HG02588 (cell line): ENCODE measurements around the gene ADIPOR2.
"Not testable (repeated sequence)": the region's sequence is repeated elsewhere in the genome, so short reads cannot be mapped to it uniquely, and the experiment has no call there.

Source experiments
- ATAC-seq: cut with Tn5 transposase; IDR thresholded peaks from one replicate; pipeline ENCODE4 v1.9.1; 2021; ENCODE audit warnings: mild to moderate bottlenecking, moderate library complexity; ENCODE audit not compliant: unreplicated experiment

Gene ADIPOR2

DNA sequence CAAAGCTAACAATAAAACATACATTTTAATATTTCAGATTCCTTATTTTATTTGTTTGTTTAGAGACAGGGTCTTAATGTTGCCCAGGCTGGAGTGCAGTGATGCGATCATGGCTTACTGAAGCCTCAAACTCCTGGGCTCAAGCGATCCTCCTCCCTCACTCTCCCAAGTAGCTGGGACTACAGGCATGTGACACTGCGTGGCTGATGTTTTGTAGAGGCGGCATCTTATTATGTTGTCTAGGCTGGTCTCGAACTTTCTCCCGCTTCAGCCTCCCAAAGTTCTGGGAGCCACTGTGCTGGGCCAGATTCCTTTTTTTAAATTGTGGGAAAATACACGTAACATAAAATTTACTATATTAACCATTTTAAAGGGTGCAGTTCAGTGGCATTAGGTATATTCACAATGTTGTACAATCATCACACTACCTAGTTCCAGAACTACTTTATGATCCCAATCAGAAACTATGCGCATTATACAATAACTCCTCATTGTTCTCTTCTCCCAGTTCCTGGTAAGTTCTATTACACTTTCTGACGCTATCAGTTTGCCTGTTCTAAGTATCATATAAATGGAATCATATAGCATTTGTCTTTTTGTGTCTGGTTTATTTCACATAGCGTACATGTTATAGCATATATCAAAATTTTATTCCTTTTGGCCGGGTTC is 40.3 kb downstream of the ADIPOR2 start:
- no peak for ATAC-seq

DNA sequence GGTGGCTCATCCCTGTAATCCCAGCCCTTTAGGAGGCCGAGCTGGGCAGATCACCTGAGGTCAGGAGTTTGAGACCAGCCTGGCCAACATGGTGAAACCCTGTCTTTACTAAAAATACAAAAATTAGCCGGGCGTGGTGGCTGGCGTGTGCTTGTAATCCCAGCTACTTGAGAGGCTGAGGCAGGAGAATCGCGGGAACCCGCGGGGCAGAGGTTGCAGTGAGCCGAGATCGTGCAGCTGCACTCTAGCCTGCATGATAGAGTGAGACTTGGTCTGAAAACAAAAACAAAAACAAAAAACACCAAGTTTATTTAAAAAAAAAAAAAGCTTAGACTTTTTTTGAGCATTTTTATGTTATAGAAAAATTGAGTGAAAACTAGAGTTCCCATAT is 40.8 kb downstream of the ADIPOR2 start:
- ATAC-seq = not testable (repeated sequence)

DNA sequence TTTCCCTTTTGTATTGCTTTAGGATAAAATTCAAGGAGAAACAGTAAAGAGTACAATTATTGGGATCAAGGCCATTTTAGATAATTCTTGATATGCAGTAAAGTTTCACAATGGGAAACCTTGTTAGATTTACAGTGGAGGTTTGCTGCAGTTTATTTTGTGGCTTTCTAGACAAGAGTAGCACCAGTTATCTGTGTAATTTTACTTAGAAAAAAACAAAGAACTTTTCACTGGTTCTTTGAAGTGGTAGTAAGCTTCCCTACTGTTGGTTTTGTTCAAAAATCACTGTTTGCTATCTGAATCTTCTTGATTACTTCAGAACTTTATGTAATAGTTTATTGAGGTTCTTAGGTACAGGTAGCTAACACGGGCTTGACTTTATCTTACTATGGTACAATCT is 42.0 kb downstream of the ADIPOR2 start:
- ATAC-seq = no peak

DNA sequence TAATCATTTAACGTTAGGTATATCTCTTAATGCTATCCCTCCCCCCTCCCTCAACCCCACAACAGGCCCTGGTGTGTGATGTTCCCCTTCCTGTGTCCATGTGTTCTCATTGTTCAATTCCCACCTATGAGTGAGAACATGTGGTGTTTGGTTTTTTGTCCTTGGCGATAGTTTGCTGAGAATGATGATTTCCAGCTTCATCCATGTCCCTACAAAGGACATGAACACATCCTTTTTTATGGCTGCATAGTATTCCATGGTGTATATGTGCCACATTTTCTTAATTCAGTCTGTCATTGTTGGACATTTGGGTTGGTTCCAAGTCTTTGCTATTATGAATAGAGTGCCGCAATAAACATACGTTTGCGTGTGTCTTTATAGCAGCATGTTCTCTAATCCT is 42.8 kb downstream of the ADIPOR2 start:
- not testable (repeated sequence) for ATAC-seq

DNA sequence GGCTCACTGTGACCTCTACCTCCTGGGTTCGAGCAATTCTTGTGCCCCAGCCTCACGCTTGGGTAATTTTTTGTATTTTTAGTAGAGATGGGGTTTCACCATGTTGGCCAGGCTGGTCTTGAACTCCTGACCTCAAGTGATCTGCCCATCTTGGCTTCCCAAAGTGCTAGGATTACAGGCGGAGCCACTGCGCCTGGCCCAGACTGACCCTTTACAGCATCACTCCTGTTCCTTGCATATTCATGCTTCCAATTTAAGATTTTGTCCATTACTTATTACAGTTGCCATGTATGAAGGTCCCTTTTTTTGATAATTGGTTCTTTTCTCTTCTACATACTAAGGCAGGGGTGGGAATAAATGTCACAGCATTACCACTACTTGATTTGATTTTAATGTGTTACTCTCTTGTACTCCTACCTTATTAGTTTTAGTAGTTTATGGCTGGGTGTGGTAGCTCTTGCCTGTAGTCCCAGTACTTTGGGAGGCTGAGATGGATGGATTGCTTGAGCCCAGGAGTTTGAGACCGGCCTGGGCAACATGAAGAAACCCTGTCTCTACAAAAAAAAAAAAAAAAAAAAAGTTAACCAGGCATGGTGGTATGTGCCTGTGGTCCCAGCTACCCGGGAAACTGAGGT is 46.9 kb downstream of the ADIPOR2 start:
- no peak for ATAC-seq

DNA sequence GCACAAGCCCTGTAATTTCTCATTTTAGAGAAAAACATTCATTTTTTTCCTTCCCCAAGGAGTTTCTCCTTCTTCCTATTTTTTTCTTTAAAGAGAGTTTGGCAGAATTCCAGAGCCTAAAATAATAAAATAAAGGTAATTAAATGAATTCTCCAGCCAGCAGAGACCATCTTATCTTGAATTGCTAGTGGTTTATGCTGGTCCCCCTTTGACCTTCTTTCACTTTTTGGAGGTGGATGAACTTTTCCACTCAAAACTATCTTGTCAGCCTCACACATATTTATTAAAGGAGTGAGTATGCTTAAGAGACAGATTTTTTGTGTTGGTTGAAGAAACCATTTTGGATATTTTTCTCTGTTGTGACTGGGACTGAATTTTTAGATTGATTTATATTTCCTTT is 47.6 kb downstream of the ADIPOR2 start:
- no peak for ATAC-seq

DNA sequence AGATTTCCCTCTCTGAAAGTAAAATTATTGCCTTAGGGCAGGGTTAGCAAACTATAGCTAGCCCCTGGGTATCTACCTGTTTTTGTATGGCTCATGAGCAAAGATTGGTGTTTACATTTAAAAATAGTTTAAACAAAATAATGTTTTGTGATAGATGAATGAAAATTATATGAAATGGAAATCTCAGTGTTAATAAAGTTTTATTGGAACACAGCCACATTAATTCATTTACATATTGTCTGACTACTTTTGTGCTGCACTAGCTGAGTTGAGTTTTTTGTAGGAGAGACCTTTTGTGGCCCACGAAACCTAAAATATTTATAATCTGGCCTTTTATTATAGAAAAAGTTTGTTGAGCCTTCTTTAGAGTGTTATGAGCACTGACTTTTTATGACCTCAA is 48.5 kb downstream of the ADIPOR2 start:
- ATAC-seq = no peak

DNA sequence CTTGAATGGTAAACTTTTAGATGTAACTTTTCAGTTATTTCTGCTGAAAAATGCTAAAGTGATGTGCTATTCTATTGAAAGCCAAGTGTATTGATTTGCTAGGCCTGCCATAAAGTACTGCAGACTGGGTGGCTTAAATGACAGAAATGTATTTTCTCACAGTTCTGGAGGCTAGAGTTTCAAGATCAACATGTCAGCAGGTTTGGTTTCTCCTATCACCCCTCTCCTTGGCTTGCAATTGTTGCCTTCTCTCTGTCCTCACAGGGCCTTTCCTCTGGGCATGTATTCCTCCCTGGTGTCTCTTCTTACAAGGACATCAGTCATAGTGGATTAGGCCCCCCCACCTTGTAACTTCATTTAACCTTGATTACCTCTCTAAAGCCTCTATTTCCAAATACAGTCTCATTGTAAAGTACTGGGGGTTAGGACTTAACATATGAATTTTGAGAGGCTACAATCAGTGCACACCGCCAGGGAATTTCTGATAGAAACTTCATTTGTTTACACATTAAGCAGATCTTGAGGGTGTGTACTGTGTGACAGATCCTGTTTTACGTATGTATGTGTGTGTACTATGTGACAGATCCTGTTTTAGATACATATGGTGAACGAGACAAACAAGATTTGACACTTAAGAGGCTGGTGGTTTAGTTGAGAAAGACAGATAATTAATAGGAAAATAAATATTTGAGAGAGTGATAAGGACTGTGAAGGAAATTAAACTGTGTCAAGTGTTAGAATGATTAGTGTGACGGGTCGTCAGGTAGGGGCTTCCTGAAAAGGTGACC is 49.5 kb downstream of the ADIPOR2 start:
- ATAC-seq = no peak

DNA sequence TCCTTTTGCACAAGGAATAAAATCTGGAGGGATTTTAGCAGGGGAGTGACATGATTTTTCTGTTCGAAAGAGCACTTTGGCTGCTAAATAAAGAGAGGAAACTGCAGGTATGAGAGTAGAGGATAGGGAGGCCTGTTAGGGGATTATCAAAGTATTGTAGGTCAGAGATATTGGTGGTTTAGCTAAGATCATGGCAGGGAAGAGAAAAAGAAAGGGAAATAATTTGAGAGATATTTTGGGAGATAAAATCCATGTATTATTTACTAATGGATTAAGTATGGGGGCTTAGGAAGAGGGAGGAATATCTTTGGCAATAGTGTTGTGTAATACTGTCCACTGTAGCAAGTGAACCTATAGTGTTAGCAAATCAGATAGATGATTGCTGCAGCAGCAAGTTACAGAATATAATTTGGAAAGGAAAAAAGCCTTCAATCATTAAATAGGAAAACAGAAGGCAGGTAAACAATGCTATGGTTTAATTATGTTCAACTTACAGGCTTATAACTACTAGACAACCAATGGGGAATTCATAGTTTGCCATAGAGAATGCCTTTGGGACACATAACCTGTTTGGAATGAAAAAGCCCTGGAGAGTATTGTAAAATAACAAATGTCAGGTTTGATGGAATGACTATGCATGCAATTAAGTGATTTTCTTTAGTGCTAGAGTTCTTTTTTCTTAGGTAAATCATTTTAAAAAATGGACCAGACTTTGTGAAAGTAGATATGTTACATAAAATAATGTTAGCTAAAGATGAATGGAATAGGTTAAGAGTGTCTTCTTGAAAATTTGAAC is 50.5 kb downstream of the ADIPOR2 start:
- no peak for ATAC-seq

DNA sequence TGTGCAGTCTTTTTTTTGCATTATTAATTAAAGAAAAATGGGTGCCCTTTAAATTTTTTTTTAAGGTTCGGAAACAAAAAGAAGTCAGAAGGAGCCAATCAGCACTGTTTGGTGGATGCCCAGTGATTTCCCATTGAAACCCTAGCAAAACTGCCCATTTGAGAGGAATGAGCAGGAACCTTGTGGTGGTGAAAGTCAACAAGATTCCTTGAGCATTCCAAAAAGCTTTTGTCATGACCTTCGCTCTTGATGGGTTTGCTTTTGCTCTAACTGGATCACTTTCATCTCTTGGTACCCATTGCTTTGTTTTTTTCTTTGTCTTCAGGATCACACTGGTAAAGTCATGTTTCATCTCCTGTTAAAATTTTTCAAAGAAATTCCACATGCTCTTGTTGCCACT is 54.1 kb downstream of the ADIPOR2 start:
- no peak for ATAC-seq

DNA sequence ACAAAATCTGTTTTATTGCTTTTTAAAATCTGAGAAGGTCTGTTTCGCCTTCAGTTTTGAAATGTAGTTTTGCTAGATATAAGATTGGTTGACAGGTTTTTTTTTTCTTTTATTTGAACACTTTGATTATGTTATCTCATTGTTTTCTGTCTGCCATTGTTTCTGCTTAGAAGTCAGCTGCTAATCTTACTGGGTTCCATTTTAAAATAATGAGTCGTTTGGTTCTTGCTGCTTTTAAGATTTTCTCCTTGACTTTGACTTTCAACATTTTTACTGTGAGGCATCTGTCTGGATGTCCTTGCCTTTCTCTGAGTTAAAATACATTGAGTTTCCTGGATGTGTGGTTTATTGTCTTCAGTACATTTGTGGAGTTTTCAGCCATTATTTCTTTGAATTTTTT is 56.7 kb downstream of the ADIPOR2 start:
- no peak for ATAC-seq

DNA sequence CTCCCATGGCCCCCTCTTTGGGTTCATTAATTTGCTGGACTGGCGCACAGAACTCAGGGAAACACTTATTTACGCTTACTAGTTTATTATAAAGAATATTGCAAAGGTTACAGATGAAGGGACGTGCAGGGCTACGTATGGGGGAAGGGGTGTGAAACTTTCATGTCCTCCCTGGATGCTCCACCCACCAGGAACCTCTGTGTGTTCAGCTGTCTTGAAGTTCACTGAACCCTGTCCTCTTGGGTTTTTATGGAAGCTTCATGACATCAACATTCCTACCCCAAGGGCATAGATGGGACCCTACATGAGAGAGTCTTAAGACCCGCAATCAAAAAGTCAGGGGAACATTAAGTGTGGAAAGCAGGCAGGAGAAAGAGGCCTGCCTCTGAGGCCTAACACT is 58.1 kb downstream of the ADIPOR2 start:
- no peak for ATAC-seq

DNA sequence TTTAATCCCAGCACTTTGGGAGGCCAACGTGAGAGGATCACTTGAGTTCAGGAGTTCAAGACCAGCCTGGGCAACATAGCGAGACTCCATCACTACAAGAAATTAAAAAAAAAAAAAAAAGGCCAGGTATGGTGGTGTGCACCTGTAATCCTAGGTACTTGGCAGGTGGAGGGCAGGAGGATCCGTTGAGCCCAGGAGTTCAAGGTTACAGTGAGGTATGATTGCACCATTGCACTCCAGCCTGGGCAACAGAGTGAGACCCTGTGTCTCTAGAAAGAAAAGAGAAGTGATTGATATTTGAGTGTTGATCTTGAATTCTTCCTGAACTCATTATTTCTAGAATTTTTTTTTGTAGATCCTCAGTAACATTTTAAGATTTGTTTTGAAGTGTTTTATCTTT is 59.4 kb downstream of the ADIPOR2 start:
- no peak for ATAC-seq

DNA sequence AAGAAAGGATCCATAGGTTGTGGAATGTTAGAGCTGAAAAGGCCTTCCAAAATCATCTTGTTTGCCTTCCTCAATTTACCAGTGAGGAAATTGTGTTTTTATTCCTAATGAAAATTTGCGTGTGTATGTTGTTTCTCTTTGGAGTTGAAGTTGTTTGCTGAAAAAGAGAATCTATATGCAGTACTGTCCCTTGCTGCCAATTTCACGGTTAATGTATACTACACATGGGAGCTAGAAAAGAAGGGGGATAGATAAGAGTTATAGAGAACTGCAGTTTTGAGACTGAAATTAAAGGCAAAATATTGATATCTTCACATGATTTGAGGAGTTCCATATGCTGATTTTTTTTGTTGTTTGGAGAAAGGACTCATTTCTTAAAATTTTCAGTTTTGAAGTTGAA is 67.5 kb downstream of the ADIPOR2 start:
- ATAC-seq = no peak

DNA sequence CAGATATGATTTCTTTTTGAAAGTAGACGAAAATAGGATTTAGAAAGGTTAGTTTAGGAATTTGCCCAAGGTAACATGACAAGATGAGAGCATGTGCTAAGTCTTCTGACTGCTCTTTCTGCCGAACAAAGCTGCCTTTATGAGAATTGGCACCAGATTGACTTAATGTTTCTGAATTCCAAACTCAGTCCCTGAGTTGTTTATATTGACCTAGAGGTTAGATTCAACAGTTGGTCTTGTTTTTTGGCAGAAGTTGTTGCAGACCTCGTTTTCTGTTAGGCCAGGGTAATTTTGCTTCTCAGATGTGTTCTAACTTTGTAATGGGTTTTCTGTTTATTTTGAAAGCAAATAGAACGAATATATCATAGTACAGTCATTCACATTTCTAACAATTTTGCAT is 68.0 kb downstream of the ADIPOR2 start:
- ATAC-seq = no peak

DNA sequence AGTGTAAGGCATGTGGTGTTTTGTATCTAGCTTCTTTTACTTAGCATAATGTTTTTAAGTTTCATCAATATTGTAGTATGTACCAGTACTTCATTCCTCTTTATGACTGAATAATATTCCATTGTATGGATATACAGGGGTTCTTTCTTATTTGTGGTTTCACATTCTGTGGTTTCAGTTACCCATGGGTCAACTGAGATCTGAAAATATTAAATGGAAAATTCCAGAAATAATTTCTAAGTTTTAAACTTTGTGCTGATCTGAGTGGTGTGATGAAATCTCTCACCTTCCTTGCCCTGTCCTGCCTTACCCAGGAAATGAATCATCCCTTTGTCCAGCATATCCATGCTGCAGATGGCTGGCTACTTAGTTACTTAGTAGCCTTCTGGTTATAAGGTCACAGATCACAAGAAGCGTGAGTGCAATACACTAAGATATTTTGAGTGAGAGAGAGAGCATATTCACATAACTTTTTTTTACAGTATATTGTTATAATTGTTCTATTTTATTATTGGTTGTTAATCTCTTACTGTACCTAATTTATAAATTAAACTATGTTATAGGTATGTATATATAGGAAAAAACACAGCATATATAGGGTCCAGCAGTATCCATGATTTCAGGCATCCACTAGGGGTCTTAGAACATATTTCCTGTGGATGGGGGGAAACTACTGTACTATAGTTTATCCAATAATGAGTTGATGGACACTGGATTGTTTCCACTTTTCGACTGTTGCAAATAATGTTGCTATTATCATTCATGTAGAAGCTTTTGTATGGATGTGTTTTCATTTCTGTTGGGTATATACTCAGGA is 69.9 kb downstream of the ADIPOR2 start:
- ATAC-seq = no peak

DNA sequence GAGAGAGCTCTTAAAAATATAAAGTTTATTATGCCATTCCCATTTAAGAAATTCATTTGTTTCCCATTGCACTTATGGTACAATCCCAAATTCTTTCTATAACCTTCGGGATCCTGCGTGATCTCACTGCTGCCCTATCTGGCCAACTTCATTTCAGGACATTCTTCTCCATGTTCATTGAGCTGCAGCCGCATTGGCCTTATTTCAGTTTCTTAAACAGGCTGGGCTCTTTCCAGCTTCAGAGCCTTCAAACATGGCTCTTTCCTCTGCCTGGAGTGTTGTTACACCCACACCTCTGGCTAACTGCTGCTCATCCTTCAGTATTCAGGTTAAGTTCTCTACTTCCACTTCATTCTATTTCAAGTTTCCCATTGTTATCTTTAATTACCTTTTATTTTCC is 71.0 kb downstream of the ADIPOR2 start:
- ATAC-seq = no peak

DNA sequence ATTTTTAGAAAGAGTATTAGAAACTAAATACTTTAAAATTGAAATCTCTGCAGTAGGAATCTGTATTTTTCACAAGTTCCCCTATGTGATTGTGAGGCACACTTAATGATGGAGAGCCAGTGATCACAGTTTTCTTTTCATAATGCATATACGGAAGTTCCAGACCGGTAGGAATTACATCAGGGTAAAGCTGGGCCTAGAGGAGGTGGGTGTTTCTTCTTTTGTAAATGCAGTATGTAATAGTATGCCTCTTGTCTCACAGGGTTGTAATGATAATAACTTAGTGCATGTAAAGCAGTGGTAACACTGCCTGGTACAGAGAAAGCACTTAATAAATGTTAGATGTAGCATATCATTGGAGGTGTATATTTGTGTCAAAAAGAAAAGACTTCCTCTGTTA is 72.3 kb downstream of the ADIPOR2 start:
- ATAC-seq = no peak

DNA sequence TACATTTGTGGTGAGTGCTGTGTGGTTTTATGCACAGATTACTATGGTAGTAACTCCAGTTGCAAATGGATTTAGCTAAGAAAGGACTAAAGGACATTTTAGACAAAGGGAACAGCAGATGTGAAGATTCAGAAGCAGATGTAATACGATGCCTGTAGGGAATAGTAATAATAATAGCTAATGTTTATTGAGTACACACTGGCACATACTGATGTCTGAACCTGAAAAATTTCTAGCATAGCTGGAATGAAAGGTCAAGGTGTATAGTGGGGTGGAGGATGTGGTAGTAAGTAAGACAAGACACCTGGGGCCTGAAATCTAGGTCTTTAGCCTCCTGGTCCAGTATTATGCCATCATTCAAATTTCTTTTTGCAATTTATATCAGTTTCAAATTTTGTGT is 75.2 kb downstream of the ADIPOR2 start:
- no peak for ATAC-seq

DNA sequence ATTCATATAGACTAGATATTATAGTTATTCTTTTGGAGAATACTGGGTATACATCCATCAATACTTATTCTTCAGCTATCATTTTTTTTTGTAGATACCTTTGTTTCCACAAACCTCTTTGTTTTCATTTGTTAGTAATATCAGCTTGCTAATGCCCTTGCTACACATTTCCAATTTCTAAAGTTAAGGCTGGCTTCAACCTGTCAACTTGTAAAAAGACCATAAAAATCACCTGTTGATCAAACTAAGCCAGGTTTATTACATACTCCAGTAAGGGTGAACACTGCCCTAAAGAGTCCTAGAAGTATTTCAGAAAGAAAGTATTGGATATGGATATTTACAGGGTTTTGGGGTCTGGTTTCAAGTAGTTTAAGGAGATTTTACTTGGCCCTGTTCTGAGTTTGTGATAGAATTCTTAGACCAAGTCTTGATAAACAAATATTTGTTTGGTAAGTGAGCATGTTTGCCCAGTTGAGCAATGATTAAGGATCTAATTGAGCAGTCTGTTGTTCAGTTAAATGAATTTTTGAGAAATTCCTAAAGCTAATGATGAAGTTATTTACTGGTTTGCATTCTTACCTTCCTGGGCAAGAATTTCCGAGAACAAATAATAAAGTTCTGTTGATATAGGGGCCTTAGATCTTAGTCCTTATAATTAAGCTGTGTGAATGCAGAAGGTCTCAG is 76.7 kb downstream of the ADIPOR2 start:
- no peak for ATAC-seq
